Left lung (tissue), 10 donors: ENCODE measurements around the gene AKR1D1. TPM values are rescaled to one million over a fixed set of nuclear protein-coding genes. Genes with fewer than 3 reads are reported as not detected.

Experiments
- ATAC-seq: fragments of 200-7000 bp; cut with Tn5 transposase; one replicate; pipeline ENCODE4 v1.9.1; 2020; ENCODE audit warnings: moderate library complexity
- DNase-seq, 4 donors: peaks; one replicate each; pipeline ENCODE4 v3.0.0-alpha.2; 2013 to 2020
- H3K27ac ChIP-seq, 2 donors: fragments of 200-600 bp; sonication (generic) in 1 of 2; one replicate each; pipeline versions ENCODE4 v1.5.0 to v1.8.0; 2020 to 2021
- H3K27me3 ChIP-seq, 2 donors: fragments of 200-600 bp; sonication (generic) in 1 of 2; one replicate each; pipeline versions ENCODE4 v1.5.0 to v1.8.0; 2020 to 2021
- H3K36me3 ChIP-seq, 2 donors: fragments of 200-600 bp; sonication (generic) in 1 of 2; one replicate each; pipeline versions ENCODE4 v1.5.0 to v1.8.0; 2020 to 2021
- H3K4me1 ChIP-seq, 2 donors: fragments of 200-600 bp; one replicate each; pipeline ENCODE4 v1.8.0; 2021
- H3K4me3 ChIP-seq, 2 donors: fragments of 200-600 bp; sonication (generic) in 1 of 2; one replicate each; pipeline versions ENCODE4 v1.5.0 to v1.8.0; 2020 to 2021; ENCODE audit warnings: mild to moderate bottlenecking in 1 of 2
- H3K9me3 ChIP-seq, 2 donors: fragments of 200-600 bp; sonication (generic) in 1 of 2; one replicate each; pipeline versions ENCODE4 v1.5.0 to v1.8.0; 2020 to 2021
- CTCF ChIP-seq, 2 donors: fragments of 200-600 bp; sonication (generic) in 1 of 2; IDR thresholded peaks; one replicate each; pipeline versions ENCODE4 v1.5.0 to v1.8.0; 2021; ENCODE audit warnings: antibody characterized with exemption in 2 of 2
- intact Hi-C, 2 donors: fragments of 100-400 bp; cut with DNase I; formaldehyde crosslinking; loops; one replicate each; pipeline versions ENCODE4 v1.11.2 to v1.14.2; 2022
- polyA plus RNA-seq, 6 donors: library from polyadenylated mRNA; unstranded; fragments of 120-200 nt; gene quantifications; one replicate each; pipeline ENCODE4 v1.2.1, GENCODE V29; 2013; ENCODE audit not compliant: insufficient read length in 6 of 6
- total RNA-seq, 2 donors: library from RNA; stranded (reverse); fragmentation: NEBNext Ultra II Directional; extraction: Animal tissue kit (Norgen Biotek cat#: 25700); gene quantifications; one replicate each; pipeline ENCODE4 v1.2.1, GENCODE V29; 2021
- donor health status: DM: no; HTN: yes; CAD: no.
- donor health status: DM: no; HTN: no; CAD: no.

Gene AKR1D1
- total and polyA plus RNA-seq, 8 donors, result 0.11 to 0.17 (median 0.14) TPM; not detected in 5

GRCh38 chr7:138166681-138167080 lies 90.4 kb downstream of the AKR1D1 start:
- Histone ChIP-seq H3K4me3 (no peak overlapping the region), H3K27ac (no peak overlapping the region), H3K4me1 (no peaks in the 10 kb centered on the region), H3K27me3 (no peaks in the 10 kb centered on the region), H3K36me3 (no peaks in the 10 kb centered on the region), H3K9me3 (peaks cover 0 to 27% of the 10 kb centered on the region in 2 donors)
- DNase-seq, result no peak
- no peak for TF ChIP-seq CTCF (IDR thresholded peaks at IDR 0.05)
- no peak for ATAC-seq
- intact Hi-C loops, result no loop called here

- H3K4me3 ChIP-seq, result no peak overlapping the region
- no peaks in the 10 kb centered on the region for H3K4me1 ChIP-seq
- no peak for TF ChIP-seq CTCF (IDR thresholded peaks at IDR 0.05)
- no peaks in the 10 kb centered on the region for H3K36me3 ChIP-seq
- ATAC-seq (no peak), DNase-seq (no peak)
- H3K27ac ChIP-seq, result no peak overlapping the region
- intact Hi-C loops, result no loop called here
- no peaks in the 10 kb centered on the region for H3K27me3 ChIP-seq
- H3K9me3 ChIP-seq, result peaks cover 0 to 27% of the 10 kb centered on the region in 2 donors
Observed at GRCh38 chr7:138167222-138167621, 91.0 kb downstream of the AKR1D1 start.

- intact Hi-C loops, result no loop called here
Observed at GRCh38 chr7:138167869-138168296, 91.6 kb downstream of the AKR1D1 start.

More at GRCh38 chr7:138167869-138168296, 91.6 kb downstream of the AKR1D1 start:
- ATAC-seq (no peak), DNase-seq (no peak)
- Histone ChIP-seq H3K36me3 (no peaks in the 10 kb centered on the region), H3K27ac (no peak overlapping the region), H3K27me3 (no peaks in the 10 kb centered on the region), H3K4me3 (no peak overlapping the region), H3K9me3 (peaks cover 0 to 27% of the 10 kb centered on the region in 2 donors), H3K4me1 (no peaks in the 10 kb centered on the region)
- no peak for TF ChIP-seq CTCF (IDR thresholded peaks at IDR 0.05)

Other genes starting within 250 kb of the AKR1D1 start
- gene DGKI, start 229.5 kb upstream of the AKR1D1 start, total RNA-seq, result 1 to 10 TPM in 1 of 2 donors, under 1 TPM in 1; 0.68 to 1.4 TPM
- gene DGKI, start 229.5 kb upstream of the AKR1D1 start, polyA plus RNA-seq, result under 1 TPM; 0.34 to 0.54 (median 0.46) TPM
- gene CREB3L2, start 74.4 kb upstream of the AKR1D1 start, total RNA-seq, result 10 to 100 TPM; 57.9 to 60.8 TPM
- 10 to 100 TPM; 49.9 to 62.7 (median 58.8) TPM for gene CREB3L2, start 74.4 kb upstream of the AKR1D1 start, polyA plus RNA-seq